ENCODE results near the gene PRKN.

PRKN gene

DNA sequence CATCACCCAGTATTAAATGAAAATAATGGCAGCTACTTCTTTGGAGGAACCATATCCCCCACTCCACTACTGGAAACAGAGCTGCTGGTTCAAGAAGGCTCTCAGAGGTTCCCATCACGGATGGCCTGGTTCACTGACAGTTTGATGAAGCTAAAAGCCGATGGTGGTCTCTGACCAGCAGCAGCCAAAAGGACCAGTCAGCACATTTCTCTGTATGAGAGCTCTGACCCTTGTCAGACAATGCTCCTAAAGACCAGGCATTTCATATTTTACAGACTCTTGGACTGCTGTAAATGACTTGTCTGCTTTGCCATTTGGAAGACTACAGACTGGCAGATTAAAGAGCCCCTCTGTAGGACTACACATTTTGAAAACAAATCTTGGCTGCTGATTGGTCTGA, 16.6 kb downstream of the PRKN start:
- H3K27me3 ChIP-seq: no peaks in the 10 kb centered on the region
- TF ChIP-seq, protein P1, sequence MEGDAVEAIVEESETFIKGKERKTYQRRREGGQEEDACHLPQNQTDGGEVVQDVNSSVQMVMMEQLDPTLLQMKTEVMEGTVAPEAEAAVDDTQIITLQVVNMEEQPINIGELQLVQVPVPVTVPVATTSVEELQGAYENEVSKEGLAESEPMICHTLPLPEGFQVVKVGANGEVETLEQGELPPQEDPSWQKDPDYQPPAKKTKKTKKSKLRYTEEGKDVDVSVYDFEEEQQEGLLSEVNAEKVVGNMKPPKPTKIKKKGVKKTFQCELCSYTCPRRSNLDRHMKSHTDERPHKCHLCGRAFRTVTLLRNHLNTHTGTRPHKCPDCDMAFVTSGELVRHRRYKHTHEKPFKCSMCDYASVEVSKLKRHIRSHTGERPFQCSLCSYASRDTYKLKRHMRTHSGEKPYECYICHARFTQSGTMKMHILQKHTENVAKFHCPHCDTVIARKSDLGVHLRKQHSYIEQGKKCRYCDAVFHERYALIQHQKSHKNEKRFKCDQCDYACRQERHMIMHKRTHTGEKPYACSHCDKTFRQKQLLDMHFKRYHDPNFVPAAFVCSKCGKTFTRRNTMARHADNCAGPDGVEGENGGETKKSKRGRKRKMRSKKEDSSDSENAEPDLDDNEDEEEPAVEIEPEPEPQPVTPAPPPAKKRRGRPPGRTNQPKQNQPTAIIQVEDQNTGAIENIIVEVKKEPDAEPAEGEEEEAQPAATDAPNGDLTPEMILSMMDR (IDR thresholded peaks at IDR 0.05): no peak
- intact Hi-C loops (cut with DNase I; ENCODE audit: low total_unique reads): no loop called here
- H3K4me3 ChIP-seq: no peak overlapping the region
- no peak overlapping the region for H3K27ac ChIP-seq
- no peaks in the 10 kb centered on the region for H3K9me3 ChIP-seq
- H3K36me3 ChIP-seq: no peaks in the 10 kb centered on the region
- DNase-seq: no peak
- no peaks in the 10 kb centered on the region for H3K4me1 ChIP-seq

DNA sequence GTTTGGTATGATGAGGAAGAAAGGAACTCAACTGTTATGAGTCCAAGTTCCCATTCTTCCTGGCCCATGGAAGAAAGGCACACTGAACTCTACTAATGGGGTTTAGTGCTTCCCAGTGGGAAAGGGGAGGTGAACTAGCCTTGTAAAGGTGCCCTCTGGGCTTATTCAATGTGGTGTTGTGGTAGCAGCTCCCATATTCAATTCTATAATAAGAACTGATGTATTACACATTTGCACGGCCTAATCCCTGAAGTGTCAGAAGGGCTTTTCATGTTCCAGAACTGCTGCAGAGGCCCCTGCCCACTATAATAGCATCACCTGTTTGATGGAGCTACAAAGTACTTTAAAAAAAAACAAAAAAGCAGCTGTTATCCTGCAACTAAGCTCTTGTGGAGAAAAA, 17.1 kb downstream of the PRKN start:
- intact Hi-C loops (cut with DNase I; ENCODE audit: low total_unique reads): no loop called here
- Histone ChIP-seq H3K36me3 (no peaks in the 10 kb centered on the region), H3K4me1 (no peaks in the 10 kb centered on the region), H3K9me3 (no peaks in the 10 kb centered on the region), H3K27ac (no peak overlapping the region), H3K4me3 (no peak overlapping the region), H3K27me3 (no peaks in the 10 kb centered on the region)
- no peak for DNase-seq
- TF ChIP-seq, protein P1 (IDR thresholded peaks at IDR 0.05): no peak

DNA sequence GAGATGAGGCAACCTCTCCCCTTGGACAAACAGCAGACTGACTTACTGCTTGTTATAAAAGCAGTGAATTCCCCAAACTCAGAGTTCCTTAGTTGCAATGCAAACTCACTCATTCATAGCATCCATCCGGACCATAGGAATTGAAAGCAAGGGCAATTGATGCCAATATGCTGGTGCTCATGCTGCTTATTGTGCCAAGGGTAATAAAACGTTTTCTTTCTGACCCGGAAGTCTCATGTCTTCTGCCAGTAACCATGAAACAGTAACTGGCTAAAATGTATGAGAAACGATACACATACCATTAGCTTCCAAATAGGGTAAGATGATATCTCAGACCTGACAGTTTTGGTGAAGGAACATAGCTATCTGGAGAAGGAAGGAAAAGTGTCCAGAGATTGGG, 18.1 kb downstream of the PRKN start:
- no peak for DNase-seq
- intact Hi-C loops (cut with DNase I; ENCODE audit: low total_unique reads): no loop called here
- TF ChIP-seq, protein P1 (IDR thresholded peaks at IDR 0.05): no peak
- no peaks in the 10 kb centered on the region for H3K4me1 ChIP-seq
- no peaks in the 10 kb centered on the region for H3K9me3 ChIP-seq
- no peak overlapping the region for H3K4me3 ChIP-seq
- H3K27ac ChIP-seq: no peak overlapping the region
- no peaks in the 10 kb centered on the region for H3K36me3 ChIP-seq
- H3K27me3 ChIP-seq: no peaks in the 10 kb centered on the region

DNA sequence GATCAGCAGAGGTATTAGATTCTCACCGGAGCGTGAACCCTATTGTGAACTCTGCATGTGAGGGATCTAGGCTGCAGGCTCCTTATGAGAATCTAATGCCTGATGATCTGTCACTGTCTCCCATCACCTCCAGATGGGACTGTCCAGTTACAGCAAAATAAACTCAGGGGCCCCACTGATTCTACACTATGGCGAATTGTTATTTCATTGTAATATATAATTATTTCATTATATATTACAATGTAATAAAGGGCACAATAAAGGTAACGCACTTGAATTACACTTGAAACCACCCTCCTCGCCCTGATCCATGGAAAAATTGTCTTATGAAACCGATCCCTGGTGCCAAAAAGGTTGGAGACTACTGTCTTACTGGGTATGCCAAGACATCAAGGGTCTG, 18.6 kb downstream of the PRKN start:
- Histone ChIP-seq H3K9me3 (no peaks in the 10 kb centered on the region), H3K4me3 (no peak overlapping the region), H3K27me3 (no peaks in the 10 kb centered on the region), H3K36me3 (no peaks in the 10 kb centered on the region), H3K4me1 (no peaks in the 10 kb centered on the region), H3K27ac (no peak overlapping the region)
- intact Hi-C loops (cut with DNase I; ENCODE audit: low total_unique reads): no loop called here
- TF ChIP-seq, protein P1 (IDR thresholded peaks at IDR 0.05): no peak
- DNase-seq: no peak

DNA sequence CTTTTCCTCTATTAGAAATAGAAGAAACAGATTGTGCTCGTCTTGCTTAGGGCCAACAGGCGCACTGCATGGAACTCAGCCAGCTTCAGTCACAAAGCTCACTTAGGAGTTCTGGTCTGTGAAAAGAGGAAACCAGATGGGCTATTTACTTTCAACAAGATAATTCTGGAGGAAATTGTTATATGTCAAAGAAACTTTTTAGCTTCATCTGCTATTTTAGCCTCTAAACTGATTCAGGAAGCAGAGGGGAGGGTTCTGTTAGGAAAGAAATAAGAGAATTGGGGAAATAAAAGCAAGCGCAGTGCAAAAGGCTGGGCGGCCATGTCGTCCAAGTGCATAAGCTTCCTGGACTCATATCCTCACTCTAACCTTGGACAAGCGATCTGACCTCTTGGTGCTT, 21.3 kb downstream of the PRKN start:
- TF ChIP-seq, protein P1 (IDR thresholded peaks at IDR 0.05): no peak
- Histone ChIP-seq H3K9me3 (no peaks in the 10 kb centered on the region), H3K36me3 (no peaks in the 10 kb centered on the region), H3K4me3 (no peak overlapping the region), H3K27me3 (no peaks in the 10 kb centered on the region), H3K27ac (no peak overlapping the region), H3K4me1 (no peaks in the 10 kb centered on the region)
- peak; percentile 57 to 69 for DNase-seq
- intact Hi-C loops (cut with DNase I; ENCODE audit: low total_unique reads): no loop called here

DNA sequence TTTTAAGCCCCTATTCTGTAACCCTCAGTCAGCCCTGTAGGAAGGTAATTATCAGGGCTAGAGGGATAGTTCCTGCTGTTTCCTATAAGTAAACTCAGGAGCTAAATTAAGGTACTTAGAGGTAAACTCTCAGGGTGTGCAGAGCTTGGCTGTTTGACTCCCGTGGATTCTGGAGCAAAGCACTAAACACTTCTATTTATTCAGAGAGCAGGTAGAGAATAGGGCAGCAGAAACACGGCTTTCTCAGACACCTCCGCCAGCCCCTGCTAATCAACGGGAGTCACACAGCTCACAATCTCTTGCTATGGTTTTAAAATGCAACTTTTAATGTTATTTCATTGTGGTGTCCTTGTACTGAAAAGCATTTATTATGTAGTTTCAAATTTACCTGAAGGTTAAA, 21.8 kb downstream of the PRKN start:
- no peak for DNase-seq
- H3K9me3 ChIP-seq: no peaks in the 10 kb centered on the region
- no peaks in the 10 kb centered on the region for H3K36me3 ChIP-seq
- no peak overlapping the region for H3K4me3 ChIP-seq
- no peaks in the 10 kb centered on the region for H3K27me3 ChIP-seq
- no peak overlapping the region for H3K27ac ChIP-seq
- intact Hi-C loops (cut with DNase I; ENCODE audit: low total_unique reads): no loop called here
- no peaks in the 10 kb centered on the region for H3K4me1 ChIP-seq
- TF ChIP-seq, protein P1 (IDR thresholded peaks at IDR 0.05): no peak

Data from tibial artery (tissue), 4 donors.